GM23338 (cell line): Measurements from ENCODE around the gene TCP11. TPM values are rescaled to one million over a fixed set of nuclear protein-coding genes. Genes with fewer than 3 reads are reported as not detected.

Source experiments
- ATAC-seq: fragments of 200-7000 bp; cut with Tn5 transposase; 3 replicates; pipeline ENCODE4 v1.9.1; 2020
- DNase-seq: peaks from one replicate; pipeline ENCODE4 v3.0.0-alpha.2; 2015; ENCODE audit warnings: low spot score
- H2AFZ ChIP-seq: fragments of 200-600 bp; sonication (generic); 2 replicates; pipeline ENCODE4 v1.8.0; 2016; ENCODE audit warnings: antibody characterized with exemption, mild to moderate bottlenecking, moderate library complexity
- H3F3A ChIP-seq: fragments of 200-600 bp; sonication (generic); replicated peaks from 2 replicates; pipeline ENCODE4 v1.8.0; 2017; ENCODE audit warnings: antibody characterized with exemption, mixed run types, low read depth
- H3K27ac ChIP-seq: fragments of 200-600 bp; sonication (generic); 2 replicates; pipeline ENCODE4 v1.6.1; 2016; ENCODE audit warnings: low read depth
- H3K27me3 ChIP-seq: fragments of 200-600 bp; sonication (generic); 2 replicates; pipeline ENCODE4 v1.8.0; 2016; ENCODE audit warnings: mild to moderate bottlenecking, mixed run types, moderate library complexity; ENCODE audit not compliant: insufficient read depth
- H3K36me3 ChIP-seq: fragments of 200-600 bp; sonication (generic); 2 replicates; pipeline ENCODE4 v1.8.0; 2016; ENCODE audit warnings: mild to moderate bottlenecking; ENCODE audit not compliant: insufficient read depth
- H3K4me1 ChIP-seq: fragments of 200-600 bp; sonication (generic); 2 replicates; pipeline ENCODE4 v1.8.0; 2016; ENCODE audit warnings: mild to moderate bottlenecking, moderate library complexity; ENCODE audit not compliant: insufficient read depth
- H3K4me2 ChIP-seq: fragments of 200-600 bp; sonication (generic); 2 replicates; pipeline ENCODE4 v1.7.1; 2017; ENCODE audit warnings: mixed run types
- H3K4me3 ChIP-seq: fragments of 200-600 bp; sonication (generic); 2 replicates; pipeline ENCODE4 v1.6.1; 2016; ENCODE audit warnings: mixed run types
- H3K79me2 ChIP-seq: fragments of 200-600 bp; sonication (generic); replicated peaks from 2 replicates; pipeline ENCODE4 v1.8.0; 2017; ENCODE audit warnings: mild to moderate bottlenecking; ENCODE audit not compliant: insufficient read depth
- H3K9me2 ChIP-seq: fragments of 200-600 bp; sonication (generic); 2 replicates; pipeline ENCODE4 v1.8.0; 2017; ENCODE audit not compliant: insufficient read depth
- H4K20me1 ChIP-seq: fragments of 200-600 bp; sonication (generic); replicated peaks from 2 replicates; pipeline ENCODE4 v1.8.0; 2017; ENCODE audit warnings: mild to moderate bottlenecking; ENCODE audit not compliant: insufficient read depth
- H3K27ac Mint-ChIP-seq: 2 replicates; pipeline ENCODE4 v1.8.0; 2020; ENCODE audit warnings: inconsistent platforms, mild to moderate bottlenecking, moderate library complexity, mixed read lengths
- H3K27me3 Mint-ChIP-seq: 3 replicates; pipeline ENCODE4 v1.8.0; 2022; ENCODE audit warnings: low read depth, mild to moderate bottlenecking, moderate library complexity, mixed read lengths, inconsistent platforms; ENCODE audit not compliant: insufficient read depth, poor library complexity
- H3K36me3 Mint-ChIP-seq: 3 replicates; pipeline ENCODE4 v1.8.0; 2021; ENCODE audit warnings: low read depth, mild to moderate bottlenecking, inconsistent platforms, moderate library complexity, mixed read lengths
- H3K4me1 Mint-ChIP-seq: 3 replicates; pipeline ENCODE4 v1.8.0; 2020; ENCODE audit warnings: mild to moderate bottlenecking, inconsistent platforms, mixed read lengths
- H3K4me3 Mint-ChIP-seq: 3 replicates; pipeline ENCODE4 v1.8.0; 2021; ENCODE audit warnings: moderate library complexity, mild to moderate bottlenecking, inconsistent platforms, mixed read lengths
- H3K9me3 Mint-ChIP-seq: 3 replicates; pipeline ENCODE4 v1.8.0; 2020; ENCODE audit warnings: moderate library complexity, mild to moderate bottlenecking, inconsistent platforms, mixed read lengths
- CTCF ChIP-seq, 2 experiments: fragments of 200-600 bp in 1 of 2; sonication (generic) in 1 of 2; conservative IDR thresholded peaks; 2 replicates each; pipeline versions ENCODE4 v1.5.1 to v1.6.1; 2016 to 2017; ENCODE audit warnings: antibody characterized with exemption in 2 of 2, low read depth in 2 of 2, mild to moderate bottlenecking in 2 of 2, moderate library complexity in 1 of 2
- ETS1 ChIP-seq: IDR thresholded peaks from 2 replicates; pipeline ENCODE4 v1.6.1; 2016; ENCODE audit warnings: antibody characterized with exemption
- EZH2 ChIP-seq: fragments of 200-600 bp; sonication (generic); IDR thresholded peaks from one replicate; pipeline ENCODE4 v1.8.0; 2017; ENCODE audit warnings: antibody characterized with exemption, mild to moderate bottlenecking, low read depth; ENCODE audit not compliant: unreplicated experiment
- POLR2AphosphoS5 ChIP-seq: IDR thresholded peaks from 2 replicates; pipeline ENCODE4 v1.6.1; 2016; ENCODE audit warnings: antibody characterized with exemption, low read depth
- REST ChIP-seq: IDR thresholded peaks from one replicate; pipeline ENCODE4 v1.6.1; 2018; ENCODE audit warnings: antibody characterized with exemption; ENCODE audit not compliant: unreplicated experiment
- ZNF114 ChIP-seq: fragments of 250-450 bp; sonication (Bioruptor Pico); IDR thresholded peaks from 2 replicates; pipeline ENCODE4 v1.5.0; 2020; ENCODE audit warnings: mild to moderate bottlenecking, moderate library complexity
- ZNF462 ChIP-seq: fragments of 250-450 bp; sonication (Bioruptor Pico); IDR thresholded peaks from 2 replicates; pipeline ENCODE4 v1.5.0; 2020; ENCODE audit warnings: mild to moderate bottlenecking, moderate library complexity
- polyA plus RNA-seq: library from polyadenylated mRNA; unstranded; fragments of >200 nt; fragmentation: Nextera tagmentation; extraction: Ambion mirVana; gene quantifications from 2 replicates; pipeline ENCODE4 v1.2.1, GENCODE V29; 2016
- total RNA-seq: library from RNA; depleted of rRNA; stranded (reverse); fragments of >200 nt; shearing (Covaris generic); gene quantifications from 2 replicates; pipeline ENCODE4 v1.2.3, GENCODE V29; 2014

Gene TCP11
- total and polyA plus RNA-seq, 2 experiments from 2014 or later = not detected

- no peak for TF ChIP-seq ZNF462 (CRISPR knock-in tag)
- no peak for TF ChIP-seq EZH2
- TF ChIP-seq ETS1 = no peak
- TF ChIP-seq ZNF114 = no peak
Observed at GRCh38 chr6:35089216-35089934, 51.8 kb downstream of the TCP11 start (continued).

GRCh38 chr6:35088281-35089215 is 52.6 kb downstream of the TCP11 start:
- H3K4me2 ChIP-seq = no peak overlapping the region
- H3K4me1 ChIP-seq = no peaks in the 10 kb centered on the region; the same call in 1 of the 2 replicates
- no peaks in the 10 kb centered on the region; the same call in 1 of the 2 replicates for H3F3A ChIP-seq
- H3K27me3 ChIP-seq = no peaks in the 10 kb centered on the region
- no peak overlapping the region for H2AFZ ChIP-seq
- Mint-ChIP-seq H3K9me3 (no peaks in the 10 kb centered on the region), H3K27me3 (peaks cover 6% of the 10 kb centered on the region), H3K36me3 (peaks cover 26% of the 10 kb centered on the region), H3K27ac (no peak overlapping the region), H3K4me3 (no peak overlapping the region), H3K4me1 (peaks cover 20% of the 10 kb centered on the region)
- H3K4me3 ChIP-seq = no peak overlapping the region
- ATAC-seq (peak; percentile 13), DNase-seq (no peak)
- H3K36me3 ChIP-seq = peaks cover 3% of the 10 kb centered on the region; the same call in 1 of the 2 replicates
- H3K27ac ChIP-seq = no peak overlapping the region
- no peaks in the 10 kb centered on the region for H4K20me1 ChIP-seq
- H3K9me2 ChIP-seq = no peaks in the 10 kb centered on the region; the same call in 1 of the 2 replicates
- H3K79me2 ChIP-seq = no peaks in the 10 kb centered on the region
- TF ChIP-seq ETS1 (no peak), POLR2AphosphoS5 (no peak), REST (no peak), CTCF (conservative IDR thresholded peaks at IDR 0.05; ENCODE audit: low read depth in 2 of 2) (no peak), EZH2 (no peak)
